DMS153 treated with DMSO at 0.1 percent for 48 hours (cell line): ENCODE data around the gene MALT1.
"Not testable (repeated sequence)": the region's sequence is repeated elsewhere in the genome, so short reads cannot be mapped to it uniquely, and the experiment has no call there.

ENCODE experiments used
- DNase-seq: peaks from one replicate; lab custom pipeline; 2025; ENCODE audit not compliant: unreplicated experiment; lab: John Stamatoyannopoulos, UW

MALT1 gene, protein sequence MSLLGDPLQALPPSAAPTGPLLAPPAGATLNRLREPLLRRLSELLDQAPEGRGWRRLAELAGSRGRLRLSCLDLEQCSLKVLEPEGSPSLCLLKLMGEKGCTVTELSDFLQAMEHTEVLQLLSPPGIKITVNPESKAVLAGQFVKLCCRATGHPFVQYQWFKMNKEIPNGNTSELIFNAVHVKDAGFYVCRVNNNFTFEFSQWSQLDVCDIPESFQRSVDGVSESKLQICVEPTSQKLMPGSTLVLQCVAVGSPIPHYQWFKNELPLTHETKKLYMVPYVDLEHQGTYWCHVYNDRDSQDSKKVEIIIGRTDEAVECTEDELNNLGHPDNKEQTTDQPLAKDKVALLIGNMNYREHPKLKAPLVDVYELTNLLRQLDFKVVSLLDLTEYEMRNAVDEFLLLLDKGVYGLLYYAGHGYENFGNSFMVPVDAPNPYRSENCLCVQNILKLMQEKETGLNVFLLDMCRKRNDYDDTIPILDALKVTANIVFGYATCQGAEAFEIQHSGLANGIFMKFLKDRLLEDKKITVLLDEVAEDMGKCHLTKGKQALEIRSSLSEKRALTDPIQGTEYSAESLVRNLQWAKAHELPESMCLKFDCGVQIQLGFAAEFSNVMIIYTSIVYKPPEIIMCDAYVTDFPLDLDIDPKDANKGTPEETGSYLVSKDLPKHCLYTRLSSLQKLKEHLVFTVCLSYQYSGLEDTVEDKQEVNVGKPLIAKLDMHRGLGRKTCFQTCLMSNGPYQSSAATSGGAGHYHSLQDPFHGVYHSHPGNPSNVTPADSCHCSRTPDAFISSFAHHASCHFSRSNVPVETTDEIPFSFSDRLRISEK

GRCh38 chr18:58671111-58671631 is at the start of gene MALT1:
Gene MALT1, plus strand, starts transcription at chr18:58671465. Its CDS starts 179 bp downstream, at chr18:58671644.
- DNase-seq: peak; percentile 86

DNA sequence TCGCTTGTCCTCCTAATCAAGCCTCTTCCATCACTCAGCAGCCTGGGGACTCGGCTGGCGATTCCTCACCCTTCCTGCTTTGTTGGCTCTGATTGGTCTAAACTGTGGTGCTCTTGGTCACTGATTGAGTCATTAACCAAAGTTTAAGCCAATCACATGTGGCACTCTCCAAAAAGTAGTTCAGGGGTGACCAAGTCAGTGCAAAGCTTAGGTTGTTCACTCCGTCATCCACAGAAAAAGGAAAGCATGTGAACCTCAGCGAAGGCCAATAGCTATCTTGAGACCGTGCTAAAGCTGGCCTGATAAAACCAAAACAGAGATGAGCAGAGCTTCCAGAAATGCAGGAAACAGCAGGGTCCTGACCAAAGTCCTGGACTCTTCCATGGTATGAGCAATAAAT is 47.3 kb upstream of the MALT1 start:
- DNase-seq: no peak

GRCh38 chr18:58625839-58626238 is 45.4 kb upstream of the MALT1 start:
- DNase-seq: no peak

DNA sequence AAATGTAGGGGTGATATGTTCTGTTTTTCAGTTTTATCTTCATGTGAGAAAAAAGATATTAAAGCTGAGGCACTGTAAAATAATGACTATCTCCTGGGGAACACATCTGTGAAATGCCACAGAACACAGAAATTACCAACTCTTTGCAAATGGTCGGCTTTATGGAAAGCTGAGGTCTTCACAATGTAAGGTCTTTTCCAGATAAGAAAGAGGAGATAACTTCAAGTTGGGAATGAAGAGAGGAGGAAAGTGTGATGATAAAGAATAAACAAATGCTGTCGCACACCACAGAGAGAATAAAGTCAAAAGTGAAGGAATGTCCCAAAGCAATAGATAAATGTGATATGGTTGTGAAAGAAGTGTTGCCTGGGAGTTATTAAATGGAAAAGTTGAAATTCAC is 41.2 kb upstream of the MALT1 start:
- no peak for DNase-seq

DNA sequence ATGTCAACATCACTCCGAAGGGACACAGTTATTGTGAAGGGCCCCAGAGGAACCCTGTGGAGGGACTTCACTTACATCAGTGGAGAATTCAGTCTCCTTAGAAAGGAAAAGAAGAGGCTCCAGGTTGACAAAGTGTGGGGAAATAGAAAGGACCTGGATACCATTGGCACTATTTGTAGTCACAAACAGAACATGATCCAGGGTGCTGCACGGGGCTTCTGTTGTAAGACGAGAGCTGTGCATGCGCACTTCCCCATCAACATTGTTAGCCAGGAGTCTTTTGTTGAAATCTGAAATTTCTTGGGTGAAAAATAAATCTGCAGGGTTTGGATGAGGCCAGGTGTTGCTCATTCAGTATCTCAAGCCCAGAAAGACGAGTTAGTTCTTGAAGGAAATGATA is 40.0 kb upstream of the MALT1 start:
- DNase-seq: no peak

- DNase-seq: no peak
Measured at GRCh38 chr18:58632552-58632951, 38.7 kb upstream of the MALT1 start.

DNA sequence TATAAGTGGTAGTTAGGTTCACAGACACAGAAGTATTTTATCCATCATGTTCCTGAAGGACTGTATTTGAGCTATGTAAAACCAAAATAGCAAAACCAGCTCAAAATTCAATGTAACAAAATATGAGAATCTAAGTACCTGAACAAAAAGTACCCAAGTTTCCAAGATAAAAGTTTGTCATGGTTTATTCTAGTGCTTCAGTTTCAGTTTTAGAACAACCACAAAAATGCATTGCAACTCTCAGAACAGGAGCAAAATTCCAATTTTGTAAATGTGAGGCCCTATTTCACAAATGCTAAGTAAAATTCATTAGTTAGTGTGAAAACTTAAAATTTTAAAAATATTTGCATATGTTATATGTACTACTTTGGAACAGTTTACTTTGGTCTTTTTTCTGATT is 37.4 kb upstream of the MALT1 start:
- DNase-seq: no peak

- DNase-seq: no peak
Measured at GRCh38 chr18:58635891-58636290, 35.4 kb upstream of the MALT1 start.

DNA sequence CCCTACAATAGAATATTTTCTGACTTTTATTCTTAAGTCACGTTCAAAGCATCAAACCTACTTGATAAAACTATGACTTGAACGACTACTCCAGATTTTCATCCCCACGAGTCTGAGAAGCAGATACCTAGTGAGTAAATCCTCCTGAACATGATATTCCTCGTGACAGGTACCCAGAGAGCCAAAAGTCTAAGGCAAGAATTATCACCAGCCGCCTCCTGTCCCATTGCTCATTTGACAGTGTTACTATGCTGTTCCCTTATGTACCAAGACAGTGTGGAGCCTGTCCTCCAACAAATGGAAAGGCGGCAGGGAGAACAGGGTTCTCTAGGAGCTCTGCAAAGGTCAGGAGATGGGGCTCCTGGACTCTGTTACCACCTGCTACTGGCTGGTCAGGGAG is 34.1 kb upstream of the MALT1 start:
- no peak for DNase-seq

DNA sequence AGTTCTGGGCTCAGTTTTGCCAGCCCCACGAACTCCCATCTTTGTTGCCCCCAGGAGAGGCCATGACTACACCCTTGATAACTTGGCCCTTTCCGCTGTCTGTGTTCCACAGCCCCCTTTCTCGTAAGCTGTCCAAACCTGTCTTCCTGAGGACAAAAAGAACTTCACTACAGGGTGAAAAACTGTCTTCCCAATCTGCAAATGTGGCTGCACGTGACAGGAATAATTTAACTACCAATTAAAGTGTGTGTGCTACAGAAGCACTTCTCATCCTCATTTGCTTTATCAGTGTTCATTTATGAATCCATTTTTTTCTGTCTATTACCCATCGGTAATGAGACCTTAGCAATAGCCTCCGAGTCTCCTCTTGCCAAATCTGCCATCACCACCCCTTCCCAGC is 33.3 kb upstream of the MALT1 start:
- no peak for DNase-seq

GRCh38 chr18:58638441-58638840 is 32.8 kb upstream of the MALT1 start:
- DNase-seq: no peak

DNA sequence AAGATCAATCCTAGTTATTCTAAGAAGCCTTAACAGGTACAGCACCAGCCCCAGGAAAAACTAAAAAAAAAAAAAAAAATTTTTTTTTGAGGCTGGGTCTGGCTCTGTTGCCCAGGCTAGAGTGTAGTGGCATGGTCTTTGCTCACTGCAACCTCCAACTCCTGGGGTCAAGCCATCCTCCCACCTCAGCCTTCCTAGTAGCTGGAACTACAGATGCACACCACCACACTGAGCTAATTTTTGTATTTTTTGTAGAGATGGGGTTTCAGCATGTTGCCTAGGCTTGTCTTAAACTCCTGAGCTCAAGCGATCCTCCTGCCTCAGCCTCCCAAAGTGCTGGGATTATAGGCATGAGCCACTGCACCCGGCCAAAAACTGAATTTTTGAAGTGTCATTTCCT is 32.0 kb upstream of the MALT1 start:
- DNase-seq: no peak

- no peak for DNase-seq
Measured at GRCh38 chr18:58639751-58640427, 31.4 kb upstream of the MALT1 start.

- no peak for DNase-seq
Measured at GRCh38 chr18:58640428-58640805, 30.8 kb upstream of the MALT1 start.

DNA sequence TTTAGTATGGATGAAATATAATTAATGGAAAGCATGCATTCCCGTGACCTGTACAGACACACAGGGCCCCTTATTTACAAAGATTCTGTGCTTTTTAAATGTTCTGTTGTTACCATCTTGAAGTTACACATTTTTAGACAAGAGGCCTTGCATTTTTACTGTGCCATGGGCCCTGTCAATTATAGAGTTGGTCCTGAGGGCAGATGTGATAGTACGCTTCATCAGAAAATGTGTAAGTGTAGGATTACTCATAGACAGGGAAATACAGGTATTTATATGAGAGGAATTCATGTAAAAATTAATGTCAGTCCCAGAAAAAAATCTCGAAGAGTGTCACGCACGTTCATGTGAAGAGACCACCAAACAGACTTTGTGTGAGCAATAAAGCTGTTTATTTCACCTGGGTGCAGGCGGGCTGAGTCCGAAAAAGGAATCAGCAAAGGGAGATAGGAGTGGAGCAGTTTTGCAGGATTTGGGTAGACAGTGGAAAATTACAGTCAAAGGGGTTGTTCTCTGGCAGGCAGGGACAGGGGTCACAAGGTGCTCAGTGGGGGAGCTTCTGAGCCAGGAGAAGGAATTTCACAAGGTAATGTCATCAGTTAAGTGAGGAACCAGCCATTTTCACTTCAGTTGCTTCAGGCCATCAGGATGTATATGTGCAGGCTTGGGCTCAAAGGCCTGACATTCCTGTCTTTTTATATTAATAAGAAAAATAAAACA is 30.2 kb upstream of the MALT1 start:
- DNase-seq: no peak

DNA sequence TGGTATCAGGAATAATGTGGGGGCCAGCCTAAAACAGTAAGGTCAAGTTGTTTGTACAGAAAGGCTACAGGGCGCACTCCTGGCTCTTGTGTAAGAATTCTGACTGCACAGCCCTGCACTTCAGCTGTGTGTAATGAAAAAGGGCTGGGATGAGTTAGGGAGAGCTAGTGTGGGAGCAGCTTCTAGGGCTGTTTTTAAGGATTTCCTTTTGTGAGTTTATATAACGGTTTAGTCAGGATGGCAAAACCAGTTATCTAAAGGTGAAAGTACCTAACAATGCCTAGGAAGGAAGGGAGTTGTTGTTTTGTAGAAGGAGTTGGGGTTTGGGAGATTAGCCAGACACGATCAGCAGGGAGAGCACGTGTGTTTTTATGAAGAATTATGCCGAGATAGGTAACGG is 27.7 kb upstream of the MALT1 start:
- not testable (repeated sequence) for DNase-seq

GRCh38 chr18:58645398-58645797 is 25.9 kb upstream of the MALT1 start:
- DNase-seq: no peak

DNA sequence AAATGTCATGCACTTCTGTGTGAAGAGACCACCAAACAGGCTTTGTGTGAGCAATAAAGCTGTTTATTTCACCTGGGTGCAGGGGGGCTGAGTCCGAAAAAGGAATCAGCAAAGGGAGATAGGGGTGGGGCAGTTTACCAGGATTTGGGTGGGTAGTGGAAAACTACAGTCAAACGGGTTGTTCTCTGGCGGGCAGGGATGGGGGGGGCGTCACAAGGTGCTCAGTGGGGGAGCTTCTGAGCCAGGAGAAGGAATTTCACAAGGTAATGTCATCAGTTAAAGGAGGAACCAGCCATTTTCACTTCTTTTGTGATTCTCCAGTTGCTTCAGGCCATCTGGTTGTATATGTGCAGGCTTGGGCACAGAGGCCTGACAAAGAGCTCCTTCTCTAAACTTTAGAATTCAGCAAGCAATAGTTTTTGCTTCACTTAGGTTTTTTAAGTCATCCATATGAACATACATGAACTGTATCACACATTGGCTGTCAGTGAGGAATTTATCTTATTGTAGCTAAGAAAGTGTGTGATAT is 24.9 kb upstream of the MALT1 start:
- DNase-seq: no peak

- DNase-seq: no peak
Measured at GRCh38 chr18:58649966-58650816, 21.1 kb upstream of the MALT1 start.

DNA sequence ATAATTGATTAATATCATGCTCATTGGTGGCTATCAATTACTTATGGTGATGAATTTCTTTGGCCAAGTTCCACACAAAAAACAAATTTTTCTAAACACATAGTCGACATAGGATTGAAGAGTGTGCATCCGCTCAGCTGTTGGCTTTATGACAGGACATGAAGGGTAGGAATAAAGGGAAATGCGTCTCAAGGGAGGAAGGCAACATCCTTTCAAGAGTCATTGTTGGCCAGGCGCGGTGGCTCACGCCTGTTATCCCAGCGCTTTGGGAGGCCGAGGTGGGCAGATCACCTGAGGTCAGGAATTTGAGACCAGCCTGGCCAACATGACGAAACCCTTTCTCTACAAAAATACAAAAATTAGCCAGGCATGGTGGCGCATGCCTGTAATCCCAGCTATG is 20.4 kb upstream of the MALT1 start:
- DNase-seq: not testable (repeated sequence)
